ENCODE data around the gene LIMCH1.

The LIMCH1 gene

GRCh38 chr4:41587286-41587685, 49.3 kb downstream of the LIMCH1 start:
- no peak for TF ChIP-seq CTCF (conservative IDR thresholded peaks at IDR 0.05)
- no peak overlapping the region for H3K27ac ChIP-seq

- peak overlapping the region; percentile 73 for H3K27ac ChIP-seq
- TF ChIP-seq CTCF (conservative IDR thresholded peaks at IDR 0.05) = no peak
Measured at GRCh38 chr4:41590591-41590990, 52.6 kb downstream of the LIMCH1 start.

GRCh38 chr4:41594432-41594831, 56.5 kb downstream of the LIMCH1 start:
- H3K27ac ChIP-seq = peak overlapping the region; percentile 37
- no peak for TF ChIP-seq CTCF (conservative IDR thresholded peaks at IDR 0.05)

GRCh38 chr4:41597494-41597893, 59.5 kb downstream of the LIMCH1 start:
- peak overlapping the region; percentile 68; the same call in 1 of the 2 replicates for H3K27ac ChIP-seq
- TF ChIP-seq CTCF (conservative IDR thresholded peaks at IDR 0.05) = no peak

DNA sequence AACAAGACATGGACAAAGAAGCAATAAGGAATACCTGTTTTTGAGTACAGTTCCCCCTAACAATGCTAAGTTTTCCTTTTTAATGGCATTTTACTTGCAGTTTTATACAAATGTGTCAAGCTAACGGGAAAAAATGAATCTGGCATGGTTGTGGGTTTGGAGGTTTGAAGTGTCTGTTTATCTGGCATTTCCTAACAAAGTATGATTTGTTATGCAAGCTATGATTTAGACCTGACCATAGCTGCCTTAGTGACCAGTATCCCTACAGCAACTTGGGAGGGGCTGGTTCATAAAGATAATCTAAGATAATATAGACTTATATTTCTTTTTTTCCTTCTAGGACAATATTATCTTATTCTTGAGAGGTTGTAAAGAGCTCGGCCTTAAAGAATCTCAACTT, 60.6 kb downstream of the LIMCH1 start:
- no peak for TF ChIP-seq CTCF (conservative IDR thresholded peaks at IDR 0.05)

DNA sequence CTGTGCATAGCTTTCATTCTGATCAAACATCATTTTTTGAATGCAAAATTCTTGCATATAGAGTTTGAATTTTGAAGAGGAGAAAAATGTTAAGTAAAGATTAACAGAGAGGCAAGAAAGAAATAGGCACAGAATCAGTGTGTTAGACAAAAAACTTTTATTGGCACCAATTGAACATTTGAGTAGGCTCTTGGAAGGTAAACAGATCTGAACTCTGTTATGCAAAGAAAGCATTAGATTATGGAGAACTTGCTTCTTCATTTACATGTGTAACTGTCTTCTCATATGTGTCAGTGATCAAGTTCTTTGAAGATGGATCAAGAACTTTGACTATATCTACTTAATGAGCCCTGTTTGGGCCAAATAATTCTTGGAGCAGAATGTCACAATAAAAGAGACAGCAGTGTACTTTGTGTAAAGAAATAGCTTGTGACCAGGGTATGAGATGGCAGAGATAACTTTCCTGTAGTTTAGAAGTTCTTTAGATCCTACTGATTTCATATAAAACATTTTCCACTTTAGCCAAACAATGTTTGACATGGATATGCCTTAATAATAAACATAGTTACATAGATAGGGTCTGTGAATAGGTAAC, 61.3 kb downstream of the LIMCH1 start:
- no peak for TF ChIP-seq CTCF (conservative IDR thresholded peaks at IDR 0.05)
- peak overlapping the region; percentile 68 for H3K27ac ChIP-seq

More for the DNA sequence above, 60.6 kb downstream of the LIMCH1 start:
- H3K27ac ChIP-seq = peak overlapping the region; percentile 68

DNA sequence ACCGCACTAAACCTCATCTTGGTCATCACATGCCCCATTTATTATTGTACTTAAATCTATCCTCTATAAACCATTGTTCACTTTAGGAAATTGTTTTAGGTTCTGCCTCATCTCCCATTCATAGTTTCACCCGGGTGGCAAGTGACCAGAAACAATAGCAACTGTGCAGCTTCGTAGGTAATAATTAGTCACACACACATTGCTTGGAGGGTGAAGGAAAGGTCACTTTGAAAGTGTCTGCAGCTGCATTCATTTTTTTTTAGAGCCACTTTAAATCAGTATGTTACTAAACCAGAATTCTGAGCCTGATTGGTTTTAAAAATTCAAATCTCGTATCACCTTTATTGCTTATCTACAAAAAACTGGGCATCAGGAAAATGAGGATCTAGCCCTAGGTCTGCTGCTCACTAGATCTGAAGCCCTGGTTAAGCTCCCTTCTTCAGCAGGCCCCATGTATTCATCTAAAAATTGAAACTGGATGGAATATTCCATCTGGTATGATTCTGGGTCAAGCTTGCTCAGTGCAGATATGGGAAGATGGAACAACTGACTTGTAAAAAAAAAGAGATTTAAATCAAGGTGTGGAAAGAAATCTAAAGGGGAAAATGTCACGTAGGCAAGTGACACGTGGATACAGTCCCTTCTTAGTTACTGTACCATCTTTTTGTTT, 62.4 kb downstream of the LIMCH1 start:
- TF ChIP-seq CTCF (conservative IDR thresholded peaks at IDR 0.05) = no peak
- H3K27ac ChIP-seq = peak overlapping the region; percentile 68

Data from VCaP (cell line).